SH-SY5Y (cell line): ENCODE measurements around the gene ATP9B.

Source experiments
- GATA2 ChIP-seq: IDR thresholded peaks from 2 replicates; pipeline ENCODE4 v1.6.1; 2011; ENCODE audit warnings: mild to moderate bottlenecking, low read depth, low read length
- GATA3 ChIP-seq: IDR thresholded peaks from 2 replicates; pipeline ENCODE4 v1.6.1; 2011; ENCODE audit warnings: low read depth, mild to moderate bottlenecking, low read length, moderate library complexity

DNA sequence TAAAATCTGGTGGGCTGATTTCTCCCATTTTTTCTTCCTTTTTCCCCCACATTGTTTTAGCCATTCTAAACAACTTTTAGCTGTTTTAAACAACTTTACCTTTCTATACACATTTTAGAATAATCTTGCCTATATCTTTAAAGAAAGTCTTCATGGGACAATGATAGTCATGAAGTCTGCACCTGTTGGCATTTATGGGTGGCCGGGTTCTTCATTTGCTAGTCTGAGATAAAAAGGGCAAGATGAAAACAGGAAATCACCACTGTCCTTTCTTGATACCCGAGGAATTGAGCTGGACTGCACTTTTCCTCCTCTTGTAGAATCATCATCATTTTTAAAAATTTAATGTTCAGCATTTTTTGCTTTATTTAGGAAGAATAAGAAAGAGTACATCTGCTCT is 104.5 kb downstream of the ATP9B start:
- TF ChIP-seq GATA2 = no peak
- no peak for TF ChIP-seq GATA3
